ENCODE data around the gene ALKBH3. TPM values are rescaled to one million over a fixed set of nuclear protein-coding genes. Genes with fewer than 3 reads are reported as not detected.

Gene ALKBH3
- total and polyA plus RNA-seq, 12 donors = 19.7 to 45.3 (median 31.5) TPM

- no peaks in the 10 kb centered on the region for H3K27me3 ChIP-seq
- H3K4me3 ChIP-seq = no peak overlapping the region
- no peaks in the 10 kb centered on the region for H3K9me3 ChIP-seq (replicated peaks in 1 of 3)
- TF ChIP-seq POLR2A (IDR thresholded peaks at IDR 0.05) (no peak), CTCF (IDR thresholded peaks at IDR 0.05) (no peak)
- H3K36me3 ChIP-seq (replicated peaks in 1 of 2) = no peaks in the 10 kb centered on the region
- H3K27ac ChIP-seq = peak overlapping the region in 1 of 5 donors; percentile 14
- DNase-seq = peak in 3 of 7 donors; percentile 42 to 59 (median 44)
- no peaks in the 10 kb centered on the region for H3K4me1 ChIP-seq (replicated peaks in 1 of 2)
- intact Hi-C loops (cut with DNase I) = no loop called here
- WGBS, 4 donors = 36 to 60% (median 41%) methylated on average over 5 of the region's 5 CpGs
Measured at GRCh38 chr11:43868852-43869567, 11.6 kb upstream of the ALKBH3 start.

GRCh38 chr11:43871051-43871450, 9.6 kb upstream of the ALKBH3 start:
- no peaks in the 10 kb centered on the region for H3K4me1 ChIP-seq (replicated peaks in 1 of 2)
- intact Hi-C loops (cut with DNase I) = no loop called here
- 30 to 78% (median 61%) methylated on average over 2 of the region's 2 CpGs for WGBS, 4 donors
- H3K27me3 ChIP-seq = no peaks in the 10 kb centered on the region
- no peaks in the 10 kb centered on the region for H3K36me3 ChIP-seq (replicated peaks in 1 of 2)
- H3K27ac ChIP-seq = no peak overlapping the region
- H3K4me3 ChIP-seq = no peak overlapping the region
- no peaks in the 10 kb centered on the region for H3K9me3 ChIP-seq (replicated peaks in 1 of 3)
- no peak for DNase-seq
- TF ChIP-seq POLR2A (IDR thresholded peaks at IDR 0.05) = no peak
- TF ChIP-seq CTCF (IDR thresholded peaks at IDR 0.05) = no peak

- Histone ChIP-seq H3K27me3 (peaks cover 10% of the 10 kb centered on the region), H3K36me3 (replicated peaks in 1 of 2) (no peaks in the 10 kb centered on the region), H3K4me1 (replicated peaks in 1 of 2) (no peaks in the 10 kb centered on the region), H3K4me3 (no peak overlapping the region), H3K9me3 (replicated peaks in 1 of 3) (no peaks in the 10 kb centered on the region), H3K27ac (no peak overlapping the region)
- intact Hi-C loops (cut with DNase I) = no loop called here
- DNase-seq = no peak
- TF ChIP-seq POLR2A (IDR thresholded peaks at IDR 0.05) = no peak
- no peak for TF ChIP-seq CTCF (IDR thresholded peaks at IDR 0.05)
- 55 to 67% (median 66%) methylated on average over 5 to 7 of the region's 7 CpGs for WGBS, 4 donors
Measured at GRCh38 chr11:43872995-43873394, 7.6 kb upstream of the ALKBH3 start.

- H3K27me3 ChIP-seq = peaks cover 10% of the 10 kb centered on the region
- 61 to 77% (median 68%) methylated on average over 3 of the region's 3 CpGs for whole genome bisulfite sequencing, 4 donors
- TF ChIP-seq POLR2A (IDR thresholded peaks at IDR 0.05) = no peak
- TF ChIP-seq CTCF (IDR thresholded peaks at IDR 0.05) = no peak
- H3K36me3 ChIP-seq (replicated peaks in 1 of 2) = no peaks in the 10 kb centered on the region
- intact Hi-C loops (cut with DNase I) = no loop called here
- no peak for DNase-seq
- H3K4me1 ChIP-seq (replicated peaks in 1 of 2) = no peaks in the 10 kb centered on the region
- H3K4me3 ChIP-seq = no peak overlapping the region
- no peak overlapping the region for H3K27ac ChIP-seq
- no peaks in the 10 kb centered on the region for H3K9me3 ChIP-seq (replicated peaks in 1 of 3)
Measured at GRCh38 chr11:43874078-43874477, 6.6 kb upstream of the ALKBH3 start.
